ENCODE data around the gene CEP128.
"Not testable (repeated sequence)": the region's sequence is repeated elsewhere in the genome, so short reads cannot be mapped to it uniquely, and the experiment has no call there.

The CEP128 gene

GRCh38 chr14:80941241-80942185 is at the start of gene CEP128:
Gene CEP128 (minus strand): TSS chr14:80941738.
- peak; percentile 94 to 99 for DNase-seq

GRCh38 chr14:80988735-80989429 is 47.3 kb upstream of the CEP128 start:
- DNase-seq: no peak

- DNase-seq: no peak
Measured at GRCh38 chr14:80988192-80988591, 46.7 kb upstream of the CEP128 start.

- DNase-seq: peak; percentile 18 to 60
Measured at GRCh38 chr14:80987235-80988032, 45.9 kb upstream of the CEP128 start.

DNA sequence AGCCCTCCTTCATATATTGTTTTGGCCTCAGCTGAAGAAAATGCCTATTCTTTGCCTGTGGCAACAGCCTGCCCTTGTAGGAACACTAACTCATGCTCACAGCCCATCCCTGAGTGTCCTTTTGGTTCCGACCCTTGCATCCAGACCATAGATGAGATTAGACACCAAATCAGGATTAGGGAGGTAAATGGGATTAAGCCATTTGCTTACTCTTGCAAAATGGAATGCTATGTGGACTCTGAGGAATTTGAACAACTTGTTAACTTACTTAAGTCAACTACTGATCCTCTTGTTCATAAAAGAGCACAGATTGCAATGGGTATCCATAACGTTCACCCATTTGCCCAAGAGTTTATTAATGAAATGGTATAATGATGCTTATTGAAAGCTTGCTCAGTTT is 41.2 kb upstream of the CEP128 start:
- no peak for DNase-seq

GRCh38 chr14:80981673-80982072 is 40.1 kb upstream of the CEP128 start:
- DNase-seq: no peak

DNA sequence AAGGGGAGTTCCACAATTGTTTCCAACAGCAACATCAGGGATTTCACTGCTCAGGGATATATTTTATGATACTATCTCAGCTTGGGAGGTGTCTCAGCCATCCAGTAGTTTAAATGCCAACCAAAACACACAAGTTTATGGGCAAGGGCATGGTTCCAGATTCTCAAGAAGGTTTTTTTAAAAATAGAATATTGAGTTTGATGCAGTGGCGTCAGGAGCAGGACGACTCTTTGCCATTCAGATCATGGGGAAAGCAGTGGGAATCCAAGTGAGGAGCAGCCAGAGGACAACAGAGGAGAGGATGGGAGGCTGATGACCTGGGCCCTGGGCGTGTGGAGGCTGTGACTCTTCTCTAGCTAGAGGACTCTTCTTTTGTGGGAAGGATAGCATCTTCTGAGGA is 39.6 kb upstream of the CEP128 start:
- no peak for DNase-seq

DNA sequence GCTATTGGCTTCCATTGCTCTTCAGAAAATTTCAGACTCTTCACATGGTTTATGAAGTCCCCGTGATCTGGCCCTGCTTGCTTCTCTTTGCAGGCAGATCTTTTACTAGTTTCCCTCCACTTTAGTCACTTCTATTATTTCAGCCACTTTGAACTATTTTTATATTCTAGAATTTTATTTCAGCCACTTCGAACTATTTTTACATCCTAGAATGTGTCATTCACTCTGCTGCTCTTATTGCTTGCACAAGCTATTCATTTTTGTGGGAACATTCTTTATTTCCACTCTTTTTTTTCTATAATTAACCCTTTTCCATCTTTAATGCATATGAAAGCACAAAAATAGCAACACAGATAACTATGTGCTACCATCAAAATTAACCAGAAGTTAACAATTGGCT is 38.4 kb upstream of the CEP128 start:
- no peak for DNase-seq

DNA sequence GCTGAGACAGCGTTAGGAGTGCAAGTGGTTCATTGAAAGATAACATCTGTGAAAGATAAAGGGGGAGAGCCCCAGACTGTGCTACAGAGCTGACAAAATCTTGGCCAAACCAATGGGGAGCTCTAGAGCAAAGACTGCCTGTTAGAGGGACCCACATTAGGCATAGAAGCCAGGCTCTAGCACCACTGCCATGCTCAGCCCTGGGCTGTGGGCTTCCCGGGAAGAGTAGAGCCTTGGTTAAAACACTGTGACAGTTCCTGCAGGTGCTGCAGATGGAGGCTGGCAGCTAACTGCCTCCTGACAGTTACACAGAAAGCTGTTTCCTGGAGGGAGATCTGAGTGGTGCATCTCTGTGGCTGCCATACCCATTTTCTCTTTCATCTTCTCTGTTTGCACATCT is 36.9 kb upstream of the CEP128 start:
- no peak for DNase-seq

DNA sequence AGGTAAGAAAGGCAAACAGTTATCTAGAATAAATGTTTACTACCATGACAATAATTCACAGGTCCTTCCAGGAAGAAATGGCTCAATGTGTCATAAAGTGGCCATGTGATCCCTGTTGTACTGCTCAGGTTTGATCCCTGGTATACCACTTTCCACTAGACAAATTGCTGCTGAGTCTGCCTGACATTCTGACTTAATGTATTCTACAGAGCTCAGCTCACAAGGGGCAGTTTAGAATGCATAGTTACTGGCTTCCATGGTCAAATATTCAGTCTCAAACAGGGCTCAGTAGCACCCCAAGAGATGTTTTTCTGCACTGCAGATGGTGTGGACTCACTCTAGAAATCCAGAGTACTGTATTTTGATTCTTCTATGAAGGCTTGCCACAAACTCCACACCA is 35.7 kb upstream of the CEP128 start:
- DNase-seq: no peak

GRCh38 chr14:80974679-80975078 is 33.1 kb upstream of the CEP128 start:
- no peak for DNase-seq

DNA sequence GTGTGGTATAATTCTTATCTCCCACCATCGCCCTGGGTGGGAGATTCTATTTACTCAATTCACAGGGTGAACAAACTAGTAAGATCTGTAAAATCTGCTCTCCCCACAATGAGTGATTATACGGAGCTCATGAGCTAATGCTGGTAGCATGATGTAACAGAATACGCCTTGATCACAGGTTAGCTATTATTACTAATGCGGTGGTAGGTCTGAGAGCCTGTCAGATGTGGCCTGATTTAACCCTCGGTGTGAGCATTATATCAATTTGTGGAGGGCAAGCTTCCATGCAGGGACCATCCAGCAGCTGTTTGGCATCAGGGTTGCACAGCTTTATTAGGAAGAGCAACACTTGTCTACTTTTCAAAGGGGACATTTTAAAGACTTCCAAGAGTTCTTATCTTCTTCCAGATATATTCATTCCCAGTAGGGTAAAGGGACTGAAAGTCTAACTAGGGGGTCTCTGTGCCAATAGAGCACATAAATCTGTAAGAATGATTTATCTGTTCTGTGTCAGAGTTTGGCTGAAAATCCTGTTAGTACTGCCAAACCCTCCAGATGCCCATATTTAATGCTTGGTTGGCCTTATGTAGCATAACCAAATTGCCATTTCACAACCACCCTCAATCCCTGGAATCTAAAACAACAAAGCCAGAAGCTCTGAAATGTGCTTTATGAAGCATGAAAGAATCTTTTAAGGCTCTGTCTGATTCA is 32.5 kb upstream of the CEP128 start:
- DNase-seq: no peak

- no peak for DNase-seq
Measured at GRCh38 chr14:80965037-80965436, 23.5 kb upstream of the CEP128 start.

DNA sequence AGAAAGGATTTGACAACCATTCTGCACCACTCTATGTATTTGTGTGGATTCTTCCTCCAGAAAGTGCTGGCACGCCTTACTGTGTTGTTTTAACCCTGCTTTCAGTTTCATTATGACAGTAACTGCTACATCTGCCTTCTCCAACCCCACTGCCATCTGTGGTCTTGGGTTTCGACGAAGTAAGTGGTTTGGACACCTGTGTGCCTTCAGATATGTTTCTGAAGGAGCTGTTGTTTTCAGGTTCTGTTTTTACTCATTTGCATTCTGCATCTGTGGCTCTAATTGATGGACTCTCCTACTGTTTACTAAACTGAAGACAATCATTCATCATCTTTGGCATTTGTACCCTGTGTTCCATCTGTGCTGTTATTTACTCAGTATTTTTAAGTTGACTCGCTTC is 18.0 kb upstream of the CEP128 start:
- no peak for DNase-seq

- DNase-seq: no peak
Measured at GRCh38 chr14:80958939-80959338, 17.4 kb upstream of the CEP128 start.

- DNase-seq: no peak
Measured at GRCh38 chr14:80958226-80958625, 16.7 kb upstream of the CEP128 start.

GRCh38 chr14:80957613-80958012 is 16.1 kb upstream of the CEP128 start:
- DNase-seq: no peak

DNA sequence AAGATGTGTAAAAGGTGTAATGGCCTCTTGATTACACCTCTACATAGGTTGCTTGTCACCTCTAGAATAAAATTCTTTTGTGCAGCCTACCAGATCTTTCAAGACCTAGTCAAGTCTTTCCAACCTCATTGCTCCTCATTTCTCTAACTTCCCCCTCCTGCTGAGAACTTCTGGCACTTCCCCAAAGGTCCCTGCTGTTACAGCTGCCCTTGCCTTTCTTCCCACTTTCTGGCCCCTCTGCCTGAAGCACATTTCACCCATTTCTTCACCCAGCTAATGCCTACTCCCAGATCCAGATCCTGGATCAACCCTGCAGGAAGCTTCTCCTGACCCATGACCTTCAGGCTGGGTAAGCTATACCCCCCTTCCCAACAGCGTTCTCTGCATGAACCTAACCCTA is 15.4 kb upstream of the CEP128 start:
- DNase-seq: no peak

DNA sequence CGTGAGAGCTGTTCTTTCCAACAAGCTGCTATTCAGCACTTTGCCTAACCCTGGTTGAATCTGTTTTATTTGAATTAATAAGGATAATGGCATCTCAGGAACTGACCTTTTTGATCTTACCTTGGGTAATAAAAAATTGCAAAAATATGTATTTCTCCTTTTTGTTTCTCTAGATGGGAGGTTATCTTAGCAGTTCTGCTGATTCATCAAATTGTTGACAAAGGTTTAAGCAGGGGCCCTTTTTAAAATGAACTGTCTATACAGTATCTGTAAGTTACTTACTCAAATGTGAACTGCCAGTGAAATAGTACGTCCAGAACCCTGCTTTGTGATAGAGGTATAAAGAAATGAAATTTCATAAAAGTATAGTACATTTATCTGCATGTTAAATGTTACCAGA is 14.6 kb upstream of the CEP128 start:
- DNase-seq: no peak

- DNase-seq: no peak
Measured at GRCh38 chr14:80955416-80955941, 13.9 kb upstream of the CEP128 start, which contains the start of gene TSHR. Gene TSHR (plus strand): TSS chr14:80955621. CDS start chr14:80955681, 60 bp downstream.

DNA sequence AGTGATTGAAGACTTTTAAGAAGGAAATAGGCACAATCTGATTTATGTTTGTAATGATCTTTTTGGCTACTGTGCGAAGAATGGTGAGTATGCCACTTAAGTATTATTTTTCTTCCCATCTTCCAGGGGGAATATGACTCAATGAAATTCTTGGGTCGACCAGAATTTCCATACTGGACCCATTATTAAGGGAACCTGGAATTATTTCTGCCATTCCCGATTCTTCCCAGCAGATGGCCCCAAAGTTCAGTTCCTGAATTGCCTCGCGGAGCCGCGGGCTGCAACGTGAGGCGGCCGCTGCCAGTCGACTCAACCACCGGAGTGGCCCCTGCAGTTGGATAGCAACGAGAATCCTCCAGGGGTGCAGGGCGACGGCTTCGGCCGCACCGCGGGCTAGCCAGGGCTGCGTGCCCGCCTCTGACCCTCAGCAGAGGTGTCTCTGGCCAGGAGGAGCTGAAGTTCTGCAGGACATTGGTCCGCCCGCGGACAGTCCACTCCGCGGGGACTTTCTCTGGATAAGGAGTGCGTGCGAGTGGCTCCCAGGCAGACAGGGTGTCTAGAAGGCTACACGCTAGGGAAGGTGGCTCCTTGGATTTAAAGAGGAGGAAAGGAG is 13.3 kb upstream of the CEP128 start:
- peak; percentile 69 to 71 for DNase-seq

DNA sequence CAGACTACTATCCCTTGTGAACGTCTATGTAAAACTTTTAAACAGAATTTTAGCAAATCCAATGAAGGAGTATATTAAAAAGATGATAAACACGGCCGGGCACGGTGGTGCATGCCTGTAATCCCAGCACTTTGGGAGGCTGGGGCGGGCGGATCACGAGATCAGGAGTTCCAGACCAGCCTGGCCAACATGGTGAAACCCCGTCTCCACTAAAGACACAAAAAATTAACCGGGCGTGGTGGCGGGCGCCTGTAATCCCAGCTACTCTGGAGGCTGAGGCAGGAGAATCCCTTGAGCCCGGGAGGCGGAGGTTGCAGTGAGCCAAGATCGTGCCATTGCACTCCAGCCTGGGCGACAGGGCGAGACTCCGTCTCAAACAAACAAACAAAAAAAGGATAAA is 11.7 kb upstream of the CEP128 start:
- not testable (repeated sequence) for DNase-seq

Measured in hippocampal formation (tissue), 2 donors.